Activated CD4-positive, alpha-beta T cell treated with anti-CD3 and anti-CD28 coated beads, Interleukin-10, Interleukin-2, amounts not matched to agents 100 ng/mL and 50 ng/mL, durations not matched to agents 16 hours and 8 hours (primary cell): Measurements from ENCODE around the gene CCDC14.

ENCODE experiments used
- DNase-seq: peaks from one replicate; pipeline ENCODE4 v3.0.0-alpha.2; 2020

CCDC14 gene

DNA sequence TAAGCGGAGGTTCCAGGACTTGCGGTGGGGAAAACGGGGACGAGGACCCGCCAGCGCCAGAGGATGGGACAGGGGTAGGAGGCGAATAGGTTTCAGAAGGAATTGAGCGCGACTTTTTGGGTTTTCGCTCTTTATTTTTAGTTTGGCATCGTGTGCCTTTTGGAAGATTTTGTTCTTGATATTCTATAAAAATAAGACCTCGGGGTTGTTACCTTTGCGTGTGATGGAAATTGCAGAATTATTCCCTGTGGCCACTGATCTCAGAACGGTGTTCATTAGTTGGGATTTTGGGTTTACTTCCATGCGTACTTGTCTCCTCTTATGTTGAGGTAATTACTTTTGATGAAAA lies 453 bp upstream of the CCDC14 start:
- no peak for DNase-seq

GRCh38 chr3:123953735-123954134 lies 7.3 kb downstream of the CCDC14 start:
- DNase-seq: no peak

- no peak for DNase-seq
Observed at GRCh38 chr3:123952844-123953520, 8.0 kb downstream of the CCDC14 start.

DNA sequence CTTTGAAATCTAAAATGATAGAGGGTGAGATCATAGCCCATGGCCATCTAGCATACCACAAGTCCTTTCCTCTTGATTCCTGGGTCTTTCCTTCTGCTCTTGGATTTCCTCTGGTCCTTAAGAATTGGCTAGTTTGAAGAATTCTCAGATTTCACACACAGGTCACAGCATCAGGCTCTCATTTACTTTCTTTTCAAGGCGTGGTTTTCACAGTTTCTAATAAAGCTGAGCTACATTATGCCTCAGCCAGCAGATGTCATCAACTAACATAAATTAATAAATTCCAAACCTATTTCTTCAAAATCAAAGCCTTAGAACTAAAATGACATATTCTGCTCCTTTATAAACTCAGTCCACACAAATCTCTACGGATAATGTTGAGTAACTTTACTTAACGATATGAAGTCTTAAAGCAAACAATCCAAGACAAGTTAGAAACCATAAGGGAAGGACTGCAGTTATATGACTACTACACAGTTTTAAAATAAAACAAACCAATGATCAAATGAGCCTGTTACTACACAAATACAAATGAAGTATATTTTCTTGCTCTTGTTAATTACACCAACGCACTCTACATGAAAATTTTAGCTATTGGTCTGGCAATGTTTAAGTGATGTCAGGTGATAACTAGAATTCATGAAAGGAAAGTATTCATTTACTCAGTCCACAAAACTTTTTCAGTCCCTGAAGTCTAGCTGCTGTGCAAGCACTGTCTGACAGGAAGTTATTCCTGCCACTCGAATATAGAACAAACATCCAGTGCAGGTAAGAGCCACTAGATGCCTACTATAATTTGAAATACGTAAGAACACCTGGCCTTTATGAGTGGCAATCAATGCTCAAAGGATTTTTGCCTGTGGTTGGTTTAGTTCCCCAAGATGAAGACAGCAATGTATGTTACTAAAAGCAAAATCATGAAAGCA lies 9.2 kb downstream of the CCDC14 start:
- no peak for DNase-seq

- DNase-seq: no peak
Observed at GRCh38 chr3:123949641-123950040, 11.4 kb downstream of the CCDC14 start.

DNA sequence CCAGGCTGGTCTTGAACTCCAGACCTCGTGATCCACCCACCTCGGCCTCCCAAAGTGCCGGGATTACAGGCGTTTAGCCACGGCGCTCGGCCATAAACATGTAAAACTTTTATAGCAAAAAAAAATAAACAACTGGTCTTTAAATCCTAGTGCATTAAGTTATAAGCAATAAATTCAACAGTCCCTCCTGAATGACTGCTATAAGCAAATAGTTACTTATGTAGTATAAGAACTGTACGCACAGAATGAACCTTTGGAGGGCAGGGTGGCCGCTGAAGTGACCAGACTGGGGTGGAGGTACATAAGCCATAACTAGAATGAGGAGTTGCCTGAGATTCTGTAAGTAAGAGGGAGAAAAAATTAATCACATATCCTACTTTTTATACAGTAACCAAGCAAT lies 12.6 kb downstream of the CCDC14 start:
- DNase-seq: no peak

- DNase-seq: no peak
Observed at GRCh38 chr3:123947482-123947881, 13.5 kb downstream of the CCDC14 start.

DNA sequence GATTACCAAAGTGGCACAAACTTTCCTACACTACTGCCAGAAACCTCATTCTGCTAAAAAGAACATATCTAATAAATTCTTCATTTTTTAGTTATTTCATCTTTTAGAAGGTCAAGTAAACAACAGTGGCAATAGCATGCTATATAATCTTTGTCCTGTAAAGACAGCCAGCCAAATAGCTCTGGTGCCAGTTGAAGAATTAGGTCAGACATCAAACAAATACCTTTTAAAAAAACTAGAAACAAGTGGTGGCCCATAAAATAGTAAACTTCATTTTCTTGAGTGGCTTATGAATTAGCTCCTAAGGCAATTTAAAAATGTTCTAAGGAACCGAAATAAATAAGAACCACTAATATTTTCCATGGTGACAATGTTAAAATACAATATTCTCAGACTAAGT lies 19.5 kb downstream of the CCDC14 start:
- no peak for DNase-seq

- no peak for DNase-seq
Observed at GRCh38 chr3:123941121-123941520, 19.9 kb downstream of the CCDC14 start.

DNA sequence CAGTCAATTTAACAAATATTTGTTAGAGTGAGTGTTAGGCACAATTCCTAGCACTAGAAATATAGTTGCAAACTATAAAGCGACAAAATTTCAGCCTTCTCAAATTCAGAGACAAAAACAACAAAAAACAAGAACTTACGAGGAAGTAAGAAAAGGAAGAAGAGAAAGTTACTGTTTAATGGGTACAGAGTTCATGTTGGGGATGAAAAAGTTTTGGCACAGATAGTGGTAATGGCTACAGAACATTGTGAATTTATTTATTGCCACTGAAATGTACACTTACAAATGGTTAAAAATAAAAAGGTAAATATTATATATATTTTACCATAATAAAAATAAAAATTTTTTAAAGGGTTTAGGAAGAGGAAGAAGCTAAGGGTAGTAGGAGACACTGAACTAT lies 21.3 kb downstream of the CCDC14 start:
- DNase-seq: no peak

- no peak for DNase-seq
Observed at GRCh38 chr3:123936400-123936799, 24.6 kb downstream of the CCDC14 start.

DNA sequence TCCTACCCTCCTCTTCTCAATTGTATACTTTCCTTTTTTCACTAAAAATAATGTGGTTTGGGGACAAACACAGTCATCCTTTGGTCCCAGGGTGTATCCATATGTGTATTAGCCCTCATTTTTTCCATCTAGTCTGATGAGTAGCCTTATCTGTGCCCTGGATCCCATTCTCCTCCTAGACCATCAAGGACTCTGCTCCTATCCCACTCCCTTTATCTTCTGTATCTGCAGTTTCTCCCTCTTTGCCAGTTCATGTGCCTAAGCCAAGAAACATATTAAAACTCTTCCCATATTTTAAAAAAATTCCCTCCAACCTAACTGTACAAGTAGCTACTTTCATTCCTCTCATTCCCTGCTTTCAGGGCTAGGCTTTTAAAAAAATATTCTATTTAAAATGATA lies 25.2 kb downstream of the CCDC14 start:
- no peak for DNase-seq

DNA sequence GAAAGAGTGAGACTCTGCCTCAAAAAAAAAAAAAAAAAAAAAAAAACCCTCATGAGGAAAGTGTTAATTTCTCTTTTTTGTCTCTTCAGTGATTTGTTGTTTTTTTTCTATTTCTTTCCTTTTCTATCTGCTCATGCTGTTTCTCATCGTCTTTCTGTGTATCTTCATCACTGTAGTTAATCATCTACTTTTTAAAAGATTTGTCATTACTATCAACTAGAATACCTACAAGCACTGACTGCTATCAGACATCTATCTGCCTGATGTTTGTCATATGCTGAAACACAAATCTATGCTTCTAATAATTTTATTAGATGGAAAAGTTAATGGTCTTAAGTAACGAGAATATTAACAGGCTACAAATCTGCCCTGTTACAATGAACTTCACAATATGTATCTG lies 26.8 kb downstream of the CCDC14 start:
- no peak for DNase-seq

DNA sequence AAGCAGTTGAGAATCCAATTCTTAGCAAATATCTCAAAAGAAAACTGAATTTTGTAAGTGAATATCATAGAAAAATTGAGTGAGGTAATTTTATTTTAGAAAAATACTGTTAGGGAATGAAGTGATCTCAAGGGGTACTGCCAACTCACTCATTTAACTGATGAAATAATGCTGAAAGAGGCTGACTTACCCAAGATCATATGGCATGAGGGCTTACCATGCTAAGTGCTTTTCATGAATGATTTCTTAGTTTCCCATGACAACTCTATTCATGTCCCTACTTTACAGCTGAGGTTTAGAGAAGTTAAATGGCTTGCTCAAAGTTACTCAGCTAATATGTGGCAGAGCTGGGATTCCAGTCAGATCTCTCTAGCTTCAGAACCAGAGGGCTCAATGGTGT lies 30.6 kb downstream of the CCDC14 start:
- no peak for DNase-seq

DNA sequence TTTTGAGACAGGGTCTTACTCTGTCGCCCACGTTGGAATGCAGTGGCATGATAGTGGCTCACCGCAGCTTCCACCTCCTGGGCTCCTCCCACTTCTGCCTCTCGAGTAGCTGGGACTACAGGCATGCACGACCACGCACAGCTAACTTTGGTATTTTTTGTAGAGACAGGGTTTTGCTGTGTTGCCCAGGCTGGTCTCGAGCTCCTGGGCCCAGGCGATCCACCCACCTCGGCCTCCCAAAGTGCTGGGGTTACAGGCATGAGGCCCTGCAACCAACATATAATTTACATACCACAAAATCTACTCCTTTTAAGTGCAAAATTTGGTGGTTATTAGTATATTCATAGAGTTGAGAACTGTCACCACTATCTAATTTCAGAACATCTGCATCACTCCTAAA lies 31.7 kb downstream of the CCDC14 start:
- no peak for DNase-seq

DNA sequence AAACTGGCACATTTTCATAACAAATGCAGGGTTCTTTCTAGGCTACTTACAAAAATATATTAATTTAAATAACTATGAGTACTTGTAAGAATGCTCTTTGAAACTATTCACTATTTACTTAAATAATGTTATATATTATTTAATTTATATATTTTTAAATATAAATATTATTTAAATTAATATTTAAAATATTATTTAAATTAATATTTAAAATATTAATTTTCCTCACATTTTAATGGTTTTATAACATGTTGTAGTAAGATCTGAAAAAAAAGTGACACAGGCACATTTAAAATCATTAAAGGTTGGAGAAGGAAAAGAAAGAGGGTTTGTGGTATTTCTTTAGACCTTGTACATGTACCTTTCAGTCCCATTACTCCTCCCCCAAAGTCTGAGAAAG lies 34.6 kb downstream of the CCDC14 start:
- DNase-seq: no peak

DNA sequence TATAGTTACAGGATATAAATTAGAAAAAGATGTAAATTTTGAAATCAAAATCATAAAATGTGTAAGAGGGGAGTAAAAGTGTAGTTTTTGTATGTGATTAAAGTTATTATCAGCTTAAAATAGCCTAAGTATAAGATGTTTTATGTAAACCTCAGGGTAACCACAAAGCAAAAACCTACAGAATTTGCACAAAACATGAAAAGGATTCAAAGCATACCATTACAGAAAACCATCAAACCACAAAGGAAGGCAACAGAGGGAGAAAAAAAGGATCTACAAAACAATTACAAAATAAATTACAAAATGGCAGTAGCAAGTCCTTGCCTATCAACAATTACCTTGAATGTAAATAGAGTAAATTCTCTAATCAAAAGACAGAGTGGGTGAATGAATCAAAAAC lies 40.2 kb downstream of the CCDC14 start:
- no peak for DNase-seq

DNA sequence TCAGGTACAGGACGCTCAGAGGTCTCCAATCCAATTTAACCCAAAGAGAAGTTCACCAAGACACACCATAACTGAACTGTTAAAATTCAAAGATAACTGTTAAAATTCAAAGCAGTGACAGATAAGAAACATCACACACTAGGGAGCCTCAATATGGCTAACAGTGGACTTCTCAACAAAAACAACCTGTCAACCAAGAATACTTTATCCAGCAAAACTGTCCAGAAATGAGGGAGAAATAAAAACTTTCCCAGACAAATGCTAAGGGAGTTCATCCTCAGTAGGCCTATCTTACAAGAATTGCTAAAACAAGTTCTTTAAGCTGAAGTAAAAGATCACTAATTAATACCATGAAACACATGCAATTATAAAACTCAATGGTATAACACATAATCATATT lies 40.6 kb downstream of the CCDC14 start:
- DNase-seq: no peak

GRCh38 chr3:123919353-123919752 lies 41.7 kb downstream of the CCDC14 start:
- no peak for DNase-seq

GRCh38 chr3:123914829-123915228 lies 46.2 kb downstream of the CCDC14 start:
- DNase-seq: no peak

GRCh38 chr3:123909785-123910184 lies 51.2 kb downstream of the CCDC14 start:
- DNase-seq: no peak

DNA sequence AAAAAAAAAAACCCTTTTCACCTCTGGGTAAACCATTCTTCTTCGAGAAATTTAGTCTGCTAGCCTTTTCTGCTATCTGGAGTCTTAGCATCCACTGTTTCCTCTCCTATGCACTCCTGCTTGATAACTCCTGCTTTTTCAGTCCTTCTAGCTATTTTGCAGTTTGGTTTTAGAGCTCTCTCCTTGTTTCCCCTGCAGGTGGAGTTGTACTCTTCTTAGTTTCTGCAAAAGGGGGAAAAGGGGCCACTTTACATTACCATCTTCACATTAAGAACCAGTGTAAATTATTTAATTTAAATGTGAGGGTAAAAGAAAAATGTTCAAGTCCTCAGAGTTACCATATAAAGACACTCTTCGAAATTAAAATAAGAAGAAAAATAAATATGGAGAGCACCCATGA lies 53.3 kb downstream of the CCDC14 start:
- DNase-seq: no peak

- DNase-seq: no peak
Observed at GRCh38 chr3:123899300-123899865, 61.6 kb downstream of the CCDC14 start.

DNA sequence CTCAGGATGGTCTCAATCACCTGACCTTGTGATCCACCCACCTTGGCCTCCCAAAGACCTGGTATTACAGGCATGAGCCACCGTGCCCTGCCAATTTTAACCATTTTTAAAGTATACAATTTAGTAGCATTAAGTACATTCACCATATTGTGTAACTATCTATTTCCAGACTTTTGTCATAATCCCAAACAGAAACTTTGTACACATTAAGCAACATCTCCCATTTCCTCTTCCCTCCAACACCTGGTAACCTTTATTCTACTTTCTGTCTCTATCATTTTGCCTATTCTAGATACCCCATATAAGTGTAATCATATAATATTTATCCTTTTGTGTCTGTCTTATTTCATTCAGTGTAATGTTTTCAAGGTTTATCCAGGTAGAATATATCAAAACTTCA lies 68.0 kb downstream of the CCDC14 start:
- DNase-seq: no peak
